M059J (cell line): ENCODE measurements around the gene LRFN3. TPM values are rescaled to one million over a fixed set of nuclear protein-coding genes. Genes with fewer than 3 reads are reported as not detected.
A peak's percentile ranks its signal among the peaks of the same experiment; 100 is the strongest.
"Not testable (repeated sequence)": the region's sequence is repeated elsewhere in the genome, so short reads cannot be mapped to it uniquely, and the experiment has no call there.

ENCODE experiments used
- DNase-seq: peaks from one replicate; pipeline ENCODE4 v3.0.0-alpha.2; 2012; ENCODE audit warnings: low read depth
- total RNA-seq: library from RNA; depleted of rRNA; stranded (reverse); fragments of >200 nt; shearing (Covaris generic); gene quantifications from 2 replicates; pipeline ENCODE4 v1.2.3, GENCODE V29; 2014

The LRFN3 gene
- total RNA-seq, 1 experiment from 2014 or later = 4.6 TPM

GRCh38 chr19:35975608-35976214 lies 39.5 kb downstream of the LRFN3 start:
- DNase-seq = peak; percentile 33

GRCh38 chr19:35977446-35978222 lies 41.5 kb downstream of the LRFN3 start:
- DNase-seq = no peak

- no peak for DNase-seq
Observed at GRCh38 chr19:35978271-35978670, 42.1 kb downstream of the LRFN3 start.

GRCh38 chr19:35978832-35979365 lies 42.7 kb downstream of the LRFN3 start:
- no peak for DNase-seq

GRCh38 chr19:35980997-35981396 lies 44.8 kb downstream of the LRFN3 start:
- not testable (repeated sequence) for DNase-seq

GRCh38 chr19:35983177-35983576 lies 47.0 kb downstream of the LRFN3 start:
- DNase-seq = no peak

GRCh38 chr19:35986111-35986510 lies 49.9 kb downstream of the LRFN3 start:
- no peak for DNase-seq

GRCh38 chr19:35986664-35987570 lies 50.7 kb downstream of the LRFN3 start:
- peak; percentile 15 for DNase-seq

- no peak for DNase-seq
Observed at GRCh38 chr19:35987571-35987896, 51.4 kb downstream of the LRFN3 start.

- DNase-seq = no peak
Observed at GRCh38 chr19:35988824-35989223, 52.6 kb downstream of the LRFN3 start.

- DNase-seq = no peak
Observed at GRCh38 chr19:35990156-35990555, 54.0 kb downstream of the LRFN3 start.

GRCh38 chr19:35990771-35991730 lies 54.9 kb downstream of the LRFN3 start:
- no peak for DNase-seq

- DNase-seq = peak; percentile 67
Observed at GRCh38 chr19:35991731-35992450, 55.7 kb downstream of the LRFN3 start.

GRCh38 chr19:35992907-35993765 lies 57.0 kb downstream of the LRFN3 start:
- DNase-seq = no peak

GRCh38 chr19:35993923-35994598 lies 57.9 kb downstream of the LRFN3 start:
- no peak for DNase-seq
